GM18511 (cell line): Measurements from ENCODE around the gene COX5A.
"Not testable (repeated sequence)": the region's sequence is repeated elsewhere in the genome, so short reads cannot be mapped to it uniquely, and the experiment has no call there.

Experiments used
- ATAC-seq: cut with Tn5 transposase; IDR thresholded peaks from one replicate; pipeline ENCODE4 v1.9.1; 2021; ENCODE audit warnings: mild to moderate bottlenecking, moderate library complexity; ENCODE audit not compliant: unreplicated experiment

COX5A gene

GRCh38 chr15:74902295-74903075 lies 35.4 kb downstream of the COX5A start:
- no peak for ATAC-seq

GRCh38 chr15:74901612-74902063 lies 36.2 kb downstream of the COX5A start:
- ATAC-seq, result no peak

DNA sequence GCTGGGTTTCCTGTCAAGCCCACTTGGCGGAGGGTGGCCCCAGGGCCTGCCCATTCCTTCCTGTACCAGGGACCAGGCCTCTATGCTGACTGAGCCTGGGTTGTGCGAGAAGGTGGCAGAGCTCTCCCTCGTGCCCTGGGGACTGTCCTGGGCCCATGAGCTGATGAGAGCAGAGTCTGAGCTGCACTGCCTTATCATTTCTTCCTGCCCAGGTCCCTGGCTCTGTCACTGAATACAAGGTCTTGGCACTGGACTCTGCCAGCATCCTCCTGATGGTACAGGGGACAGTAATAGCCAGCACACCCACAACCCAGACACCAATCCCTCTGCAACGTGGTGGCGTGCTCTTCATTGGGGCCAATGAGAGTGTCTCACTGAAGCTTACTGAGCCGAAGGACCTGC lies 40.6 kb downstream of the COX5A start:
- ATAC-seq, result no peak

GRCh38 chr15:74896316-74896715 lies 41.6 kb downstream of the COX5A start:
- no peak for ATAC-seq

GRCh38 chr15:74895830-74896229 lies 42.0 kb downstream of the COX5A start:
- ATAC-seq, result no peak

DNA sequence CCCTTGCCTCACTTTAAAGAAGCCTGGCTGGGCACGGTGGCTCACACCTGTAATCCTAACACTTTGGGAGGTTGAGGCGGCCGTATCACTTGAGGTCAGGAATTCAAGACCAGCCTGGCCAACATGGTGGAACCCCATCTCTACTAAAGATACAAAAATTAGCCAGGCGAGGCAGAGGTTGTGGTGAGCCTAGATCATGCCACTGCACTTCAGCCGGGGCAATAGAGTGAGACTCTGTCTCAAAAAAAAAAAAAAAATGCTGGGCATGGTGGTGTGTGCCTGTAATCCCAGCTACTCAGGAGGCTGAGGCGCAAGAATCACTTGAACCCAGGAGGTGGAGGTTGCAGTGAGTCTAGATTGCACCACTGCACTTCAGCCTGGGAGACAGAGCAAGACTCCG lies 43.5 kb downstream of the COX5A start:
- not testable (repeated sequence) for ATAC-seq

DNA sequence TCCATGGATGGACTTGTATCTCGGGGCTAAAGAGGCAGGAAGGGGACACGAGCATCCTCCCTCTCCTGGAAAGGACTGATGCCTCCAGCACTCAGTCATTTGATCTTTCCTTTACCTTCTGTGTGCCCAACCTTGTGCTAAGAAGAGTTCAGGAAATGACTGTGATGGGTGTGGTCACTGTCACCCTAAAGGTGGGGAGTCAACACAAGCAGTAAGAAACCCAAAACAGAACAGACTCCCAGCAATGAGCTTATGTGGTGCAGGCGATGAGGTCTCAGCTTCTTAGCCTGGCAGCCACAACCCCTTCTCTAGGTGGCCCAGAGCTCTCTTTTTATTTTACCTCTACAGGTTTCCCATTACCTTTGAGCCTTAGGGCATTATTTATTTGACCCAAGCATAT lies 44.2 kb downstream of the COX5A start:
- ATAC-seq, result no peak

GRCh38 chr15:74892931-74893330 lies 44.9 kb downstream of the COX5A start:
- ATAC-seq, result no peak

DNA sequence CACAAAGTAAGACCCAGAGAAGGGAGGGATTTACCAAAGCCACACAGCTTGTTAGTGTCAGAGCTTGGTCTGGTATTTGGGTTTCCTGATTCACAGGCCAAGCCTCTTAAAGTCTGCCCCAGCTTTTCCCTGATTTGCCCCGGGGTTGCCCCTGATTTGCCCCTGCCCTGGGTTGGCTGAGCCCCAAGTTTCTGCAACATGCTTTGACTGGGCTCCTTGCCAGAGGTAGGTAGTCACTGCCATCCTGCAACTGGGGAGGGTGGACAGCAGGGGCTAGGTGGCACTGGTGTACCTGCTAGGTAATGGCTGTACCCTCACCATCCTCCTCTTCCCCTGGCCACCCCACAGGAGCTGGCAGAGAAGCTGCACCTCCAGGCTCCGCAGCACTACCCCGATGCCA lies 45.6 kb downstream of the COX5A start:
- ATAC-seq, result no peak

- no peak for ATAC-seq
Measured at GRCh38 chr15:74891469-74891868, 46.4 kb downstream of the COX5A start.

- no peak for ATAC-seq
Measured at GRCh38 chr15:74890665-74890960, 47.3 kb downstream of the COX5A start.

- peak; percentile 94 for ATAC-seq
Measured at GRCh38 chr15:74889883-74890664, 47.8 kb downstream of the COX5A start, which contains the start of gene MPI. MPI (plus strand) TSS chr15:74890042; CDS start chr15:74890074, 32 bp downstream.

GRCh38 chr15:74889390-74889882 lies 48.4 kb downstream of the COX5A start:
- no peak for ATAC-seq

GRCh38 chr15:74888716-74889115 lies 49.2 kb downstream of the COX5A start:
- no peak for ATAC-seq

DNA sequence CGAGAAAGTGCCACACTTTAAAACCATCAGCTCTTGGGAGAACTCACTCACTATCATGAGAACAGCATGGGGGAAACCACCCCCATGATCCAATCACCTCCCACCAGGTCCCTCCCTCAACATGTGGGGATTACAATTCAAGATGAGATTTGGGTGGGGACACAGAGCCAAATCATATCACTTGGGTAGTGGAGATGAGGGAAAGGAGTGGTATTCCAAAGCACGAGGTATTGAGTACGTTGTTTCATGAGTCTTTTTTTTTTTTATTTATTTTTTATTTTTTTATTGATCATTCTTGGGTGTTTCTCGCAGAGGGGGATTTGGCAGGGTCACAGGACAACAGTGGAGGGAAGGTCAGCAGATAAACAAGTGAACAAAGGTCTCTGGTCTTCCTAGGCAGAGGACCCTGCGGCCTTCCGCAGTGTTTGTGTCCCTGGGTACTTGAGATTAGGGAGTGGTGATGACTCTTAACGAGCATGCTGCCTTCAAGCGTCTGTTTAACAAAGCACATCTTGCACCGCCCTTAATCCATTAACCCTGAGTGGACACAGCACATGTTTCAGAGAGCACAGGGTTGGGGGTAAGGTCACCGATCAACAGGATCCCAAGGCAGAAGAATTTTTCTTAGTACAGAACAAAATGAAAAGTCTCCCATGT lies 50.2 kb downstream of the COX5A start:
- ATAC-seq, result not testable (repeated sequence)

GRCh38 chr15:74885461-74885860 lies 52.4 kb downstream of the COX5A start:
- no peak for ATAC-seq

GRCh38 chr15:74884428-74885223 lies 53.2 kb downstream of the COX5A start:
- ATAC-seq, result no peak

DNA sequence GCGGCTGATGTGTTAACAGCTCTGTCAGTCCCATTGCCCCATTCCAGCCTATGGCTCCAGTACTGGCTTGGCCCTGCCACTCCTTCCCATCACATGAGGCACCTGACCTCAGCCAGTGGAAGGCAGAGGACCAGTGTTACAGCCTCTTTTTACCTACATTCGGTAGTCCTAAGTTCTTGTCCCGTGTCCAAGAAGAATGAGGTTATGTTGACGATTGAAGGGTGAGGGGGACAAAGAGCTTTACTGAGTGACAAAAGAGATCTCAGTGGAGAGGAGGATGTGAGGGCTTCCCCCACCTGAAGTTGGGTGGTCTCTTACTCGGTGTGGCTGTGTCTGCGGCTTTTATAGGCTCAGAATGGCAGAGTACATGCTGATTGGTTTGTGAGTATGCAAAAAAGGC lies 55.3 kb downstream of the COX5A start:
- ATAC-seq, result no peak

- ATAC-seq, result no peak
Measured at GRCh38 chr15:74878273-74878672, 59.6 kb downstream of the COX5A start.

GRCh38 chr15:74873756-74874424 lies 64.0 kb downstream of the COX5A start:
- ATAC-seq, result no peak
